GM08714 (cell line): Measurements from ENCODE around the gene NADK.
"Not testable (repeated sequence)": the region's sequence is repeated elsewhere in the genome, so short reads cannot be mapped to it uniquely, and the experiment has no call there.

Source experiments
- H3K4me3 ChIP-seq: fragments of 200-500 bp; sonication (Bioruptor generic); 2 replicates; pipeline ENCODE4 v1.5.1; 2014; ENCODE audit warnings: mild to moderate bottlenecking, low read length, inconsistent platforms
- ZNF274 ChIP-seq: IDR thresholded peaks from 2 replicates; pipeline ENCODE4 v1.6.1; 2012; ENCODE audit warnings: mild to moderate bottlenecking, low read depth, low read length

Gene NADK

GRCh38 chr1:1755426-1755825 lies 22.8 kb downstream of the NADK start:
- no peak overlapping the region for H3K4me3 ChIP-seq
- TF ChIP-seq ZNF274: no peak

DNA sequence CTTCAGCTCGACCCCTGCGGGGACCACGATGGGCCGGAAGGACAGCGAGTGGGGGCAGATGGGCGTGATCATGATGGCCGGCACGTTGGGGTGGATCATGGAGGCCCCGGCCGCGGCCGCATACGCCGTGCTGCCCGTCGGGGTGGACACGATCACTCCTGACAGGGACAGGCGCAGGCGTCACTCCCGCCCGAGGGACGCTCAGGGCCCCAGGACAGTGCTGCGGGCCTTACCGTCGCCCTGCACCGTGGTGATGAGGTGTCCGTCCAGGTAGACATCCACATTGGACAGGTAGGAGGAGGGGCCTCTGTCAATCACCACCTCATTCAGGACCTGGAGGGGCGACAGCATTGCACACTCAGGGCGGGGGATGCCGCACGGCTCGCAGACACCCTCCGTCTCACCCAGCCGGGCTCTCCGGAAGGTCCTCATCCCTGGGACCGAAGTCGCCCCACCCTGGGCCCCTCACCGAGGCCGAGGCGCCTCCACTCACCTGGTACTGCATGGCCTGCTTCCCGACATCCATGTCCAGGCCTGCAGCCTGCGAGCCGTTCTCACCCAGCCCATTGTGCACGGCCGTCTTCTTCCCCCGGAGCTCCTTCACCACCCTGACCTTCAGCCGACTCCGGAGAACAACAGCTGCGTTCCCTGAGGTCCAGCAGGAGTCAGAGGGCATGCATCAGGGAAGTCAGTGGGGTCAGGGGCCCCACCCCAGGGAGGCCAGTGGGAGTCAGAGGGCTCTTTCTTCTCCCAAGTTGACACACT lies 24.0 kb downstream of the NADK start:
- no peak overlapping the region for H3K4me3 ChIP-seq
- no peak for TF ChIP-seq ZNF274

DNA sequence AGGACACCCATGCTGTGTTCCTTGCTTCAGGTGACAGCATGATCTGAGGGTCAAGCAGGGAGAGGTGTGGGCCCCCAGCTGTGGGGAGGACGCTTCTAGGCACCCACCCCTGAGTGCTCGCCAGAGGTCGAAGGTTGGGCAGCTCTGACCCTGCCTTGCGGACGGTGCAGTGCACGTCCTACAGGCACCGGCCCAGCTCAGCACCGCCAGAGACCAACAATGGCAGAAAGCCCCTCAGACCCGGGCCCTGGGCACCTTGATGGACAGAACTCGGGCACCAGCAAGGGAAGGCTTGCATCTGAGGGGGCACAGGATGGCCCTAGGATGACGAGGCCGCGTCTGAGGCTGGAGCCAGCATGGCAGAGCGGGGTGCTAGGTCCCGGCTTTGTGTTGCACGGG lies 24.7 kb downstream of the NADK start:
- H3K4me3 ChIP-seq: no peak overlapping the region
- TF ChIP-seq ZNF274: no peak

- no peak for TF ChIP-seq ZNF274
- H3K4me3 ChIP-seq: no peak overlapping the region
These were observed 25.3 kb downstream of the NADK start for GRCh38 chr1:1752636-1753606.

DNA sequence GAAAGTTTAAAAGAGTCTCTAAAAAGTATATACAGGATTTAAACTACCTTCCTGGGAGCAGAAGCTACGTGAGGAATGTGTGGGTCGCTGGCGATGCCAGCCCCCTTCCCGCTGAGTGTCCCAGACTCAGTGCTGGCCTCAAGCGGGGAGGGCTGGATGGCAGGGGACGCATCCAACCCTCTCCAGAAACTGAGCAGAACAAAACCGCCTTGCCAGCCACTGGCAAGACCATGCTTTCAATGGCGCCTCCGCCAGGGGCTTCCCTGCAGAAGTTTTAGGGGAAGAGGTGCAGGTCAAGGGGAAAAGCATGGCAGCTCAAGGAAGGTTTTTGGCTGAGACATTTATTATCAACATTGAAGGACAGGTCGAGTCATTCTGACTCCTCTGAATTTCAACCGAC lies 26.1 kb downstream of the NADK start:
- no peak overlapping the region for H3K4me3 ChIP-seq
- no peak for TF ChIP-seq ZNF274

GRCh38 chr1:1749941-1750340 lies 28.3 kb downstream of the NADK start:
- H3K4me3 ChIP-seq: not testable (repeated sequence)

DNA sequence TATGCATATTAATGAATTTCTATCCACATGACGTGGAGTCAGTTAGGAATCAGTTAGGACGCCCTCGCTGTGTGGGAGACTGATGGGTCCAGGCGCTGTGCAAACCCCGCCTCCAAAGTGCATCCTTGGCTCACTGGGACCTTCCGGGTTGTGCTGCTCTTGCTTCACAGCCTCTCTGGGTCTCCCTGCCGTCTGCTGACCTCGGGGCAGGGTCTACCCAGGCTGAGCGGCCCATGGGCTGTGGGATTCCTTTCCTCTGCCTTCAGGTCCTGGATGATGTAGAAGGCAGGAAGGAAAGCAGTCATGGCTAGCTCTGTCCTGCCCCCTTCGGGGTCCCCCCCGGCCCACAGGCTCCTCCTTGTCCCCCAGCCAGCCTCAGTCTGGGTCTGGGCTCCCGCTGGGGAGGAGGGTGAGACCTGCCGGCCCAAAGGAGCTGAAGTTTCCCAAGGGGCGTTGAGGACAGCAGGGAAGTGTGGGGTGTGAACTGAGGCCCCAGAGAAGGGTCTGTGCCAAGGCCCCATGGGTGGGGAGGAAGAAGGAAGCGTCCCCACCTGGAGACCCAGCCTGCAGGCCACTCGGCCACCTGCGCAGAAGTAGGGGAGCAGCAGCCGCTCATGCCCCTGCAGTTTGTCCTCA lies 29.5 kb downstream of the NADK start:
- TF ChIP-seq ZNF274: no peak
- no peak overlapping the region for H3K4me3 ChIP-seq

- not testable (repeated sequence) for H3K4me3 ChIP-seq
These were observed 31.7 kb downstream of the NADK start for GRCh38 chr1:1746566-1746909.

DNA sequence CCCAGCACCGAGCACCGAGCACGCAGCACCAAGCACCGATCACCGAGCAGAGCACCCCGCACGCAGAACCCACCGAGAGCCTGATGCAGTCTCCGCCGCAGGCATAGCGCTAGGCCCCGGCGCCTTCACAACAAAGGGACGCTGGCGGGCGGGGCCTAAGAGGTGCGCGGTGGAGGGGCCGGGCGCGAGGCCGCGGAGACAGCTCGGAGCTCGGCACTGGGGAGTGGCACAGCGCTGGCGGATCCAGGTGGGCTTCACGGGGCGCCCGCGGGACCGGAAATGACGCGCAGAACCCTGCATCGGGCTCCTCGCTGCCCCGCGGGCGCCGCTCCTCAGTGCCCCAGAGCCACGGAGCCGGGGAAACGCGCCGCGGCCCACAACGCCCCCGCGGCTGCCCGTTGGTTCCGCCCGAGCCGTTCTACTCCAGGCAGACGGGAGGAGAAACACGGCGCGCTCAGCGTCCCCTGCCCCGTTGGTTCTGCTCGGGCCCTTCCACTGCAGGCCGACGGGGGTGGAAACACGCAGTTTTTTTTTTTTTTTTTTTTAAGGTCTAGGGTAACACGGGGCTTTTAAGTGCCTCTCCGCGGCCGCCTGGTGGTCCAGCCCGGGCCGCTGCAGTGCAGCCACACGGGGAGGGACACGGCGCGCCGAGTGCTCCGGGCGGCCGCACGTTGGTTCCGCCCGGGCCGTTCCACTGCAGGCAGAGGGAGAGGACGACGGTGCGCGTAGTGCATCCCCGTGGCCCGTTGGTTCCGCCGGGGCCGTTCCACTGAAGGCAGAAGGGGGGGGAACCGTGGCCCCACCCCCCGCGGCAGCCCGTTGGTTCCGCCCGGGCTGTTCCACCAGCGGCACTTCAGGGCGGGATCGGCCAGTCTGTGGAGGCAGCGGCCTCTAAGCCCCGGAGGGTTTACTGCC lies 32.4 kb downstream of the NADK start:
- H3K4me3 ChIP-seq: peak overlapping the region; percentile 62; the same call in 1 of the 2 replicates

DNA sequence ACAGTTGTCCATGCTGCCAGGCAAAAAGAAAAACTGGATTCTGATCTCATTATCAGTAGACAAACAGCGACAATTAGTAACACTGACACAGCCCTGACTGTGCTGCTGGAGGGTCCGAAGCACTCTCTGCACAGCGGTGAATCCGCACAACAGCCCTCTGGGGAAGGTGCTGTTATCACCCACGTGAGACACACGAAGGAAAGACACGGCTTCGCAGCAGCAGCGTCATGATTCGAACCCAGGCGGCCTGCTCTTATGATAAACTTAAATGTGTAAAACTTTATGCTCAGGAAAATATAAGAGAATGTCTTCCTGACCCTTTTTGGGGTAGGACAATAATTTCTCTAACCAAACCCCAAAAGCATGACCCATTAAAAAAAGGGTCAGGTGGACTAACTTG lies 35.7 kb downstream of the NADK start:
- not testable (repeated sequence) for H3K4me3 ChIP-seq

DNA sequence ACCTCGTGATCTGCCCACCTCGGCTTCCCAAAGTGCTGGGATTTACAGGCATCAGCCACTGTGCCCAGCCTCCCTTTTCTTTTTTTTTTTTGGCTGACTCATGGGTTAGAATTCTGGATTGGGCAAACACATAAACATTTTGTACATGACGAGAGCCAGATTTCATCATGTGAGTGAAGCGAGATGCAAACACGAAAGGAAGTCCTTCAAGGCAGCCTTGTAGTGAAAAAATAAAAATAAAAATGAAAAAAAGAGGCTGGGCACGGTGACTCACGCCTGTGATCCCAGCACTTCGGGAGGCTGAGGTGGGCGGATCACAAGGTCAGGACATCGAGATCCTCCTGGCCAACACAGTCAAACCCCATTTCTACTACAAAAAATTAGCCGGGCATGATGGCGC lies 37.3 kb downstream of the NADK start:
- H3K4me3 ChIP-seq: not testable (repeated sequence)

- H3K4me3 ChIP-seq: not testable (repeated sequence)
These were observed 39.4 kb downstream of the NADK start for GRCh38 chr1:1738799-1739337.

DNA sequence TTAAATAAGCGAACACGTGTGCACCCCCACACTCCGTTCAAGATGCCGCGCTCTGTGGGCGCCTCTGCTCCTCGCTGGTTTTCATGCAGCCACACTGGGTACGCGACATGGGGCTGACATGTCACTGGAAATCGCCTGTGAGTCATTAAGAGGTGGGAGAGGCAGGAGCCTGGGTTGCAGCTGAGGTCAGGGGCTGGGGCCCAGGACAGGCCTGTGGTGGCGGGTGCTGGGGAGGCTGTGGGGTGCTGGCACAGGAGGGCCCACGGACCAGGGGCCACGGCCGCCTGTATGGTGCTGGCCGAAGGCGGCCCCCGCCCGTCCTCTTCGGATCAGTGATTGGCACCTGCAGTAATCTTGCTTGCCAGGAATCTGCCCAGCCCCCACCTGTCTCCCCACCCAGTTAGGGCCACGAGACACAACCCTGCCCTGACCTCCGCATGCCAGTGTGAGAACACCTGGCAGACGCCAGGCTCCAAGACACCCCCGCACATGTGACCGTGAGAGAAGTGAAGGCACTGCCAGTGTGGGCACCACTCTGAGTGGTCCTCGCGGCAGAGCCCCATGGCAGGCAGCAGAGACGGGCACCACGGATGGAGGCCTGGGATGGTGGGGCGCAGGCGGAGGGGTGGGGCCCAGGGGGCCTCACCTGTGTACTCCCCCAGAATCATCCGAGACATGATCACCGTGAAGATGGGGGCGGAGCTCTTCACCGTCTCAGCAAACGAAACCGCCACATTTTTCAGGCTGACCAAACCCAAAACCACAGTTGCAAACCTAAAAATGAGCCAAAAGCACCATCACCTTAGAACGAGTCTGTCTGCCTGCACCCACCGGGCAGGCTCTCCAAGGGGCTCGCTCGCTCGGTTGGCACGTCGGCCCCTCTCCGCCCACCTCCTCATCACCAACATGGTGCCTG lies 40.3 kb downstream of the NADK start:
- H3K4me3 ChIP-seq: not testable (repeated sequence)
